ENCODE results near the gene SCN8A.

Gene SCN8A

DNA sequence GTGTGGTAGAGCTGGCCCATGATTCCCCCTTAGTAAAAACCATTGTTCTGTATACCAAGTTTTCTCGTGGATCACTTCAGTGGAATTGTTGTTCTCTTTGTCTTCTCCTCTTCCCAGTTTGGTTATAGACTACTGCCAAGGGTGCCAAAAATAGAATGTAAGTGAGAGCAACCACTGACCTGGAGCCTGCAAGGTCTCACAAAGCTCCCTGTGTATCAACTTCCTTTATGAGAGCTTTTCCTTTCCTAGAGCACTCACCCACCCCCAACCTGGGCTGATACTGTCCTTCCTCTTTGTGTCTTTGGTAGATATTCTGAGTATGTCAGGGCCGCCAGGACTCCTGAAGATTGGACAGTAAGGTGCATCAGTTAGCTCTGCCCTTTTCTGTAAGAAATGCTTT is 101.0 kb downstream of the SCN8A start:
- no peaks in the 10 kb centered on the region for H3K9me3 ChIP-seq (ENCODE audit: control insufficient read depth, insufficient read depth, low read length)
- 0 out of 2 replicates have a peak, but pooled peaks cover 2% of the 10 kb centered on the region for H3K4me1 ChIP-seq (ENCODE audit: insufficient read depth, low read length)
- H3K9ac ChIP-seq (ENCODE audit: low read depth, low read length), result no peak overlapping the region
- H3K36me3 ChIP-seq (ENCODE audit: insufficient read depth, low read length), result no peaks in the 10 kb centered on the region

DNA sequence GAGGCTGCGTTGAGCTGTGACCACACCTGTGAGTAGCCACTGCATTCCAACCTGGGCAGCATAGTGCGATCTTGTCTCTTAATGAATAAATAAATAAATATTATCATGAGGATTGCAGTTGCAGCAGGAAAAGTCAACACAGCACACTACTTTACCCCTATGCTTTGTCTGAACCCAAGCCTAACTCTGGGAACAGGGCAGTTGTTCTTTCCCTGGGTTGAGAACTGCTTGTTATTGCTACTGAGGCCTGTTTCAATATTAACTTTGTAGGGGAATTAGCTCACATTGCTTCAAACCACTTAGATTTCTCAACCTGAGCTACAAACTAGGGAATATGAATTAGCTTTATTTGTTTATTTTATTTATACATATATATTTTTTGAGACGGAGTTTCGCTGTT is 102.5 kb downstream of the SCN8A start:
- H3K36me3 ChIP-seq (ENCODE audit: insufficient read depth, low read length), result no peaks in the 10 kb centered on the region
- H3K9ac ChIP-seq (ENCODE audit: low read depth, low read length), result no peak overlapping the region
- no peaks in the 10 kb centered on the region for H3K4me1 ChIP-seq (ENCODE audit: insufficient read depth, low read length)
- no peaks in the 10 kb centered on the region for H3K9me3 ChIP-seq (ENCODE audit: control insufficient read depth, insufficient read depth, low read length)

DNA sequence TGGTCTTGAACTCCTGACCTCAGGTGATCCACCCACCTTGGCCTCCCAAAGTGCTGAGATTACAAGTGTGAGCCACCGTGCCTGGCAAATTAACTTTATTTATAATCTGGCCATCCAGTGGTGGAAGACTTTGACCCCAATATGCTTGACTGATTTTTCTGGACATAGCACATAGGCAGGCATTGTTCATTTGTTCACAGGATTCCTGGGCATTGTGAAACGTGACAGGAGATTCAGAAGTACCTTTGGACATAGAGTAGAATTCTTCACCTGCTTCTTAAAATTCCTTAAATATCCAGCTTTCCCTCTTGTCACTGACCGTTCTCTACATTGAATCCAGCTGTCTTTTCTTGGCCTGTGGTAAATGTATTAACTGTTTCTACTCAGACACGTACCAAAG is 103.1 kb downstream of the SCN8A start:
- Histone ChIP-seq H3K9ac (ENCODE audit: low read depth, low read length) (no peak overlapping the region), H3K36me3 (ENCODE audit: insufficient read depth, low read length) (no peaks in the 10 kb centered on the region), H3K9me3 (ENCODE audit: control insufficient read depth, insufficient read depth, low read length) (no peaks in the 10 kb centered on the region), H3K4me1 (ENCODE audit: insufficient read depth, low read length) (no peaks in the 10 kb centered on the region)

DNA sequence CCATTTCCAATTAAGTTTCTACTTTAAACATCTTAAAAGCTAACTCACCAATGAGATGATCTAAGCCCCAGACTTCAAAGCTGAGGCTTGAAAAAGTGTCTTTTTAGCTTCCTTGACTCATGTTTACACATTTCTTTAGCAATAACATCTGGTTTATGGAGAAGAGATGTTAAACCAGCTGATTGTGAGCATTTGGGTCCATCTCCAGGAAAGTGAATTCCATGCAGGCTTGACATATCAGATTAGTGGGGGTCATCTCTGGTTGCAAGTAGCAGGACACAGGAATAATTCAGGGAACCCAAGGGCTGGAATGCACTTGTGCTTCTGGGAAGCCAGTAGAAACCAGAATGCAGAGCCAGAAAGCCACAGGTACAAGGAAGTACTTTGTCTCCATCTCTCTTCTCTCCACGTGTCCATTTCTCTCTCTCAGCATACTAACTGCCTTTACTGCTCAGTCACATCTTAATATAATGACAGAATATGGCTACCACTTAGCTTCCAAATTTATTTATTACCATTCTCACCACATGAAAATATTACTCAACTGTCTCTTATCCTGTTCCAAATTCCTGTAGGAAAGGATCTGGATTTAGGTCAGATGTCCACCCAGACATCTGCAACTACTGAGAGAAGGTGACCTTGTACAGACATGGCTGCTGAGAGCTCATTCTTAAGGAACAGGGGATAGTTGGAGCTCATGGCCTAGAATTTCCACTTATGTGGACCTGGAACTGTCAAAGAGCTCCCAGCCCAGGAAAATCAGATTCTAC is 104.4 kb downstream of the SCN8A start:
- no peaks in the 10 kb centered on the region for H3K9me3 ChIP-seq (ENCODE audit: control insufficient read depth, insufficient read depth, low read length)
- H3K4me1 ChIP-seq (ENCODE audit: insufficient read depth, low read length), result no peaks in the 10 kb centered on the region
- H3K9ac ChIP-seq (ENCODE audit: low read depth, low read length), result no peak overlapping the region
- H3K36me3 ChIP-seq (ENCODE audit: insufficient read depth, low read length), result no peaks in the 10 kb centered on the region

DNA sequence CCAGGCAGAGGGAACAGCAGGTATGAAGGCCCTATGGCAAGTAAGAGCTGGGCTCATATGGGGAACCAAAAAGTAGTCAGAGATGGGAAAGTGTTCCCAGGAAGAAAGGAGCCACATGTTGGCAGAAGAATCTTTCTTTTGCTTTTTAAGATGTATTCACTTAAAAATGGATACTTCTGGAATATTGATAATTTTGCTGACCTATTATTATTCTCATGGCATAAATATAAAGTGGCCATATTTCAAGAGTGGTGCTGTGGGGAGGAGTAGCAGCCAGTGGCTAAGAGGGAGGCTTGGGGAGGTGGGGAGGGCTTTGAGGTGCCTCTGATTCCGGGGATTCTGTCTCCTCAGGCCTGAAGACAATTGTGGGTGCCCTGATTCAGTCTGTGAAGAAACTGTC is 108.2 kb downstream of the SCN8A start:
- H3K9ac ChIP-seq (ENCODE audit: low read depth, low read length), result no peak overlapping the region
- no peaks in the 10 kb centered on the region for H3K4me1 ChIP-seq (ENCODE audit: insufficient read depth, low read length)
- H3K9me3 ChIP-seq (ENCODE audit: control insufficient read depth, insufficient read depth, low read length), result no peaks in the 10 kb centered on the region
- H3K36me3 ChIP-seq (ENCODE audit: insufficient read depth, low read length), result no peaks in the 10 kb centered on the region

DNA sequence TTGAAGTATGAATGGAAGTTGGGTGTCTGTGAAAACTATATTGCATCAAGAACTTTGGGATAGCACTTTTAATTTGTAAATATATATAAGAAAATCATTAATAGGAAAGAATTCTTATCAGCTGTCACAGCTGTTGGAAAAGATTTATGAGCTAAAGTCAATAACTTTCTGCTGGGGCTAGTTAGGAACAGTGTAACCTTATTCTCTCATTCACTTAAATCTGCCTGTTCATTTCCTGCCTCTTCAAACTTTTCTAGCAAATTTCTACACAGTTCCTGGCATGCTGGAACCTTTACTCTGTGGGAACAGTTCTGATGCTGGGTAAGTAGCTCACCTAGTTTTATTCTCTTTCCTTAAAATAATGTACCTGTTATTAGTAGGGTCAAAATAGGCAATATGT is 109.9 kb downstream of the SCN8A start:
- H3K9me3 ChIP-seq (ENCODE audit: control insufficient read depth, insufficient read depth, low read length), result no peaks in the 10 kb centered on the region
- no peaks in the 10 kb centered on the region for H3K4me1 ChIP-seq (ENCODE audit: insufficient read depth, low read length)
- H3K9ac ChIP-seq (ENCODE audit: low read depth, low read length), result no peak overlapping the region
- H3K36me3 ChIP-seq (ENCODE audit: insufficient read depth, low read length), result no peaks in the 10 kb centered on the region

DNA sequence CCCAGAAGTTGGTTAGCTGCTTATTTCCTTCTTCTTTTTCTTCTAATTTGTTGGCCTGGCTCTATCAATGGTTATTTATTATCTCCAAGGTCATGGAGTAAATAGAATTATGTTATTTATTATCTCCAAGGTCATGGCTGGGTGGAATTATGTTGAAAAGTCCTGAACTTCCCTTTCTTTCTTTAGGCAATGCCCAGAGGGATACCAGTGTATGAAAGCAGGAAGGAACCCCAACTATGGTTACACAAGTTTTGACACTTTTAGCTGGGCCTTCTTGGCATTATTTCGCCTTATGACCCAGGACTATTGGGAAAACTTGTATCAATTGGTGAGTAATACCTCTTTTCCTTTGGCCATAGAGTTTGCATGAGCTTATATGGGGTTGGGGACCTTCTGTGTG is 111.6 kb downstream of the SCN8A start:
- Histone ChIP-seq H3K36me3 (ENCODE audit: insufficient read depth, low read length) (no peaks in the 10 kb centered on the region), H3K9me3 (ENCODE audit: control insufficient read depth, insufficient read depth, low read length) (no peaks in the 10 kb centered on the region)

DNA sequence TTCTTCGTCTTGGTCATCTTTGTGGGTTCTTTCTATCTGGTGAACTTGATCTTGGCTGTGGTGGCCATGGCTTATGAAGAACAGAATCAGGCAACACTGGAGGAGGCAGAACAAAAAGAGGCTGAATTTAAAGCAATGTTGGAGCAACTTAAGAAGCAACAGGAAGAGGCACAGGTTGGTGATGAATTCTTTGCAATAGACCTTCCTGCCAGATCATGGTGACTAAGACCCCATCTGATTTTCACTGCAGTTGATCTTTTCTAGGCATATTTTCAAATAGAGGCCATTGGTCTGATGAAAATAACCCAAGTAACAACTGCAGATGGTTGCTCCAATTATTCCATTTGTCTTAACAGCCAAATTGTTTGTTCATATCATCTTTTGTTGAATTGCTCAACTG is 114.4 kb downstream of the SCN8A start:
- H3K9me3 ChIP-seq (ENCODE audit: control insufficient read depth, insufficient read depth, low read length), result no peaks in the 10 kb centered on the region
- no peaks in the 10 kb centered on the region for H3K4me1 ChIP-seq (ENCODE audit: insufficient read depth, low read length)
- H3K36me3 ChIP-seq (ENCODE audit: insufficient read depth, low read length), result no peaks in the 10 kb centered on the region
- no peak overlapping the region for H3K9ac ChIP-seq (ENCODE audit: low read depth, low read length)

More for the DNA sequence above, 111.6 kb downstream of the SCN8A start:
- no peak overlapping the region for H3K9ac ChIP-seq (ENCODE audit: low read depth, low read length)
- no peaks in the 10 kb centered on the region for H3K4me1 ChIP-seq (ENCODE audit: insufficient read depth, low read length)

DNA sequence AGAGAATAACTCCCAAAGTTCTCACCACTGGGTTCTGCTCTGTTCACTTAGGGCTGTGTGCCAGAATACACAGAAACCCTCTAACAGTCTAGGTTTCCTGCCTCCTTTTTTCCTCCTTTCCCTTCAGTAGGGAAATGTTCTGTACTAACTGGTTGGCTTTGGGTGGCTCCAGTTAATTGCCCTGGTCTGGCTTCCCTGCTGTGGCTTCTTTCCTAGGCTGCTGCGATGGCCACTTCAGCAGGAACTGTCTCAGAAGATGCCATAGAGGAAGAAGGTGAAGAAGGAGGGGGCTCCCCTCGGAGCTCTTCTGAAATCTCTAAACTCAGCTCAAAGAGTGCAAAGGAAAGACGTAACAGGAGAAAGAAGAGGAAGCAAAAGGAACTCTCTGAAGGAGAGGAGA is 115.2 kb downstream of the SCN8A start:
- Histone ChIP-seq H3K9ac (ENCODE audit: low read depth, low read length) (no peak overlapping the region), H3K9me3 (ENCODE audit: control insufficient read depth, insufficient read depth, low read length) (no peaks in the 10 kb centered on the region), H3K4me1 (ENCODE audit: insufficient read depth, low read length) (no peaks in the 10 kb centered on the region), H3K36me3 (ENCODE audit: insufficient read depth, low read length) (no peaks in the 10 kb centered on the region)

DNA sequence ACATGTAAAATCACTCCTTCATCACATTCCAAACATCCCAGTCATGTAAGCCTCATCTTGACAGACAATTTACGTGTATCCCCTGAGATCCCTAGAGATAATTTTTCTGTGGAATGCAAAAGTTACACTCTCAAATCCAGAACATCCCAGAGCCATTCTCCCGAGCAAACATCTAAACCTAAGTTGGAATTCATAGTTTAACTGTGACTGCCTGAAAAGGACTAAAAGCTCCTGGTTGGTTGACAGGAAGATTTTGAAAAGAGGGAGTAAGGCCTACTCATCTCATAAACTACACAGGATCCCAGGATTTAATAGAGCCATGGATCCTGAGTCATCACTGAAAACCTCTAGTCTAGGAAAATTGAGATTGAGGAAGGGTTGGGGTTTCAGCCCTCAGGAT is 123.6 kb downstream of the SCN8A start:
- Histone ChIP-seq H3K9ac (ENCODE audit: low read depth, low read length) (no peak overlapping the region), H3K36me3 (ENCODE audit: insufficient read depth, low read length) (no peaks in the 10 kb centered on the region), H3K9me3 (ENCODE audit: control insufficient read depth, insufficient read depth, low read length) (no peaks in the 10 kb centered on the region), H3K4me1 (ENCODE audit: insufficient read depth, low read length) (no peaks in the 10 kb centered on the region)

DNA sequence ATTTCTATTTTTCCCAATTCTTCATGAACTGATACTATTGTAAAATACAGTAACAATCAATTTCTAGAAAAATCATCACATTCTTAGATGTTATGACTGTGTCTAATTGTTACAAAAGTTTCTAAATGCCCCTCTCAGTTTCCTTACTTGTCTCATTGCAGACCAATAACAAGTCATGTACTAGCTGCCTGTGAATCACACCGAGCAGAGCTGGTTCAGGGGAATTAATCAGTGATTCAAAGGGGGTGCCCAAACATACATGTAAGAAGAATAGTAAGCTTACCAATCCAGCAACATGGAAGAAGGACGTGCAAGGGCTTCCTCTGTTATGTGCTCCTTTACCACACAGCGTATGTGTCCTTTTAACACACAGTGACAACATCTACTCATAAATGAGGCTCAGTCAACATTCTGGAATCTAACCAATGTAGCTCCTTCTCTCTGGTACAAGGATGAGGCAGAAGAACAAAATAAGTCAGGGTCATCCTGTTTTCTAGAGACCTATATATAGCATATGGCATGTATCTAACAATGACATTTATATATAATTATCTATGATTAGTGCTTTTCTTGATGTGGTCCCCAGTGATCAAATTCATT is 126.4 kb downstream of the SCN8A start:
- Histone ChIP-seq H3K9ac (ENCODE audit: low read depth, low read length) (no peak overlapping the region), H3K4me1 (ENCODE audit: insufficient read depth, low read length) (no peaks in the 10 kb centered on the region), H3K9me3 (ENCODE audit: control insufficient read depth, insufficient read depth, low read length) (no peaks in the 10 kb centered on the region), H3K36me3 (ENCODE audit: insufficient read depth, low read length) (no peaks in the 10 kb centered on the region)

DNA sequence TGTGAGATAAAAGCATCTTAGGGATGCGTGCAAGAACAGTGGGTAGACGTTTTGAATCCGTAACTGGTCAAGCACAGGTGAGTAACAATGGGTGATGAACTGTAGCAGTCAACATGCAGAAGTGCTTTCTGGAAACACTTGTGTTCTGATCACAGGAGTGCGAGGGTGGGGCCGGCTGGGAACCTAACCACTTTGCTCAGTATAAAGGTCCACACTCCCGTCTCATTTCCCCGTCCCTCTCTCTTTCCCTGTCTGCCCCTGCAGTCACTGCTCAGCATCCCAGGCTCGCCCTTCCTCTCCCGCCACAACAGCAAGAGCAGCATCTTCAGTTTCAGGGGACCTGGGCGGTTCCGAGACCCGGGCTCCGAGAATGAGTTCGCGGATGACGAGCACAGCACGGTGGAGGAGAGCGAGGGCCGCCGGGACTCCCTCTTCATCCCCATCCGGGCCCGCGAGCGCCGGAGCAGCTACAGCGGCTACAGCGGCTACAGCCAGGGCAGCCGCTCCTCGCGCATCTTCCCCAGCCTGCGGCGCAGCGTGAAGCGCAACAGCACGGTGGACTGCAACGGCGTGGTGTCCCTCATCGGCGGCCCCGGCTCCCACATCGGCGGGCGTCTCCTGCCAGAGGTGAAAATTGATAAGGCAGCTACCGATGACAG is 130.4 kb downstream of the SCN8A start:
- H3K9me3 ChIP-seq (ENCODE audit: control insufficient read depth, insufficient read depth, low read length), result no peaks in the 10 kb centered on the region
- H3K36me3 ChIP-seq (ENCODE audit: insufficient read depth, low read length), result no peaks in the 10 kb centered on the region; the same call in 1 of the 2 replicates
- H3K4me1 ChIP-seq (ENCODE audit: insufficient read depth, low read length), result no peaks in the 10 kb centered on the region
- peak overlapping the region; percentile 33; the same call in 1 of the 2 replicates for H3K9ac ChIP-seq (ENCODE audit: low read depth, low read length)

DNA sequence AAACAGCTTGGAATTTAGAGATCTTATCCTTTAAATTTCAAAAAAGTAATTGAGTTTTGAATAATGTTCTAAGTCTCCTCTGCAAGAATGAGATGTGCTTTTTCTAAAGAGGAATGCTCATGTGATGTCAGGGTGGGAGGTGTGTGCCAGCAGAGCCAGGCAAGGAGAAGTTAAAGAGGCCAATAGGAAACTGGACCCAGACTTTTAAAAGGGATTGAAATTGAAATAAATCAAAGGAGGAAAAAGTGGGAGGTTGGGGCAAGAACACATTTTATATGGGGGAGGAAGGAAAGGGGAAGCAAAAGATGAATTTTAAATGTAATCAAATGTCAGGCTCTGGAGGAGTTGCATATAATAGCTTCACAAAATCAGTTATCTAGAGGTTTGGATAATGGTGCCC is 131.4 kb downstream of the SCN8A start:
- no peaks in the 10 kb centered on the region for H3K9me3 ChIP-seq (ENCODE audit: control insufficient read depth, insufficient read depth, low read length)
- H3K4me1 ChIP-seq (ENCODE audit: insufficient read depth, low read length), result no peaks in the 10 kb centered on the region
- no peaks in the 10 kb centered on the region; the same call in 1 of the 2 replicates for H3K36me3 ChIP-seq (ENCODE audit: insufficient read depth, low read length)
- H3K9ac ChIP-seq (ENCODE audit: low read depth, low read length), result no peak overlapping the region

DNA sequence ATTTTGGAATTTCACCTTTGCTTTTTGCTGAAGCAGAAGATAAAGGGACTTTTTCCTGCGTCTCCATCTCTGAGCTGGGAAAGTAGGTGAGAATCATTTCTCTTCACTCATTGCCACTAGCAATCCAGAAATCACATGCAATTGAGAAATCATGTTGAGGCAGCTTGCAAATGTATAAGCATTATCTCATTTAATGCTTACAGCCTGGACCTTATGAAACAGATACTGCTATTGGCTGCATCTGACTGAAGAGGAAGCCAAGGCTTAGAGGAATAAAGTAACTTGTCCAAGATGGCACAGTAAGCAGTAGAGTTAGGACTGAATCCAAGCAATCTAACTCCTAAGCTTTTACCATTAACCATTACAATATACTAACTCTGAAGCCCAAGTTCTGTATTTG is 135.1 kb downstream of the SCN8A start:
- H3K4me1 ChIP-seq (ENCODE audit: insufficient read depth, low read length), result no peaks in the 10 kb centered on the region
- no peaks in the 10 kb centered on the region for H3K9me3 ChIP-seq (ENCODE audit: control insufficient read depth, insufficient read depth, low read length)
- no peaks in the 10 kb centered on the region; the same call in 1 of the 2 replicates for H3K36me3 ChIP-seq (ENCODE audit: insufficient read depth, low read length)
- H3K9ac ChIP-seq (ENCODE audit: low read depth, low read length), result no peak overlapping the region

DNA sequence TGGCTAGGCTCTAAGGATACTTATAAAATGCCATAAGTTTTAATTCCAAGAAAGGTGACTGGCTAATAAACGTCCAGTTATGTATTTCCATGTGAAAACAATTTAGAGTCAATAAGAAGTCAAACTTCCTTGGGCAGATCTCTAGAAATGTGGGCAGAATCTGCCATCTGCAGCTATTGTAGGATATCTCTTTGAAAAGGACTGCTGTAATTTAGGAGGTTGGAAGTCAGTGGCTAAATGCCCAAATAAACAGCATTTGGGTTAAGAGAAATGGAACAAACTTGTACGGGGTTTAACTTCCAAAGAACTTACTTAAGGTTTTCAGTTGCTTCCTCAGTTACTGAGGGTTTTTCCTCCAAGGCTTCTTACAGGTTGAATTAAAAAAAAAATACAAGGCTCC is 135.9 kb downstream of the SCN8A start:
- Histone ChIP-seq H3K4me1 (ENCODE audit: insufficient read depth, low read length) (no peaks in the 10 kb centered on the region), H3K9me3 (ENCODE audit: control insufficient read depth, insufficient read depth, low read length) (no peaks in the 10 kb centered on the region), H3K36me3 (ENCODE audit: insufficient read depth, low read length) (no peaks in the 10 kb centered on the region; the same call in 1 of the 2 replicates), H3K9ac (ENCODE audit: low read depth, low read length) (no peak overlapping the region)

Data from ES-I3 (cell line).